HepG2 (cell line): ENCODE data around the gene ZPBP. TPM values are rescaled to one million over a fixed set of nuclear protein-coding genes. Genes with fewer than 3 reads are reported as not detected.

Source experiments
- ATAC-seq: fragments of 200-7000 bp; cut with Tn5 transposase; 3 replicates; pipeline ENCODE4 v1.9.1; 2020; ENCODE audit warnings: mild to moderate bottlenecking, moderate library complexity
- BruUV-seq: library from RNA; stranded (reverse); fragments of 400-500 nt; replicated peaks from 2 replicates; lab custom pipeline; 2021; lab: Mats Ljungman, UMichigan
- CTCF ChIA-PET: fragments of 300-600 bp; formaldehyde crosslinking; extraction: SDS; loops from one replicate; lab custom pipeline; 2021; ENCODE audit warnings: low total read pairs, inconsistent platforms, low intra/inter-chr PET ratio; lab: Yijun Ruan, JAX
- POLR2A ChIA-PET: fragments of 350-600 bp; sonication (Branson Sonifier 250); formaldehyde crosslinking; loops from one replicate; lab custom pipeline; 2020; ENCODE audit warnings: antibody characterized with exemption, inconsistent platforms; lab: Yijun Ruan, JAX
- DNase-seq: peaks from one replicate; pipeline ENCODE4 v3.0.0-alpha.2; 2015; ENCODE audit warnings: low spot score
- FAIRE-seq: peaks from 3 replicates; lab custom pipeline; 2011; peaks lifted over from hg19 to GRCh38; lab: Jason Lieb, UNC
- H2AFZ ChIP-seq: one replicate; pipeline ENCODE4 v1.6.1; 2011; ENCODE audit warnings: low read length, inconsistent platforms
- H3K27ac ChIP-seq: fragments of 300-600 bp; 3 replicates; pipeline ENCODE4 v1.8.0; 2011; ENCODE audit warnings: mixed run types, mild to moderate bottlenecking, mixed read lengths, low read length, inconsistent platforms; ENCODE audit not compliant: insufficient read depth; ENCODE audit errors: extremely low read length
- H3K27me3 ChIP-seq, 2 experiments: fragments of 200-600 bp in 1 of 2; 2 replicates in 1 of 2; 3 replicates in 1 of 2; pipeline versions ENCODE4 v1.6.0 to v1.8.0; 2011; ENCODE audit warnings: low read length in 2 of 2, mild to moderate bottlenecking in 2 of 2, moderate library complexity in 2 of 2, inconsistent platforms in 1 of 2; ENCODE audit not compliant: insufficient read depth in 2 of 2, control insufficient read depth in 1 of 2
- H3K36me3 ChIP-seq, 2 experiments: fragments of 200-600 bp in 1 of 2; replicated peaks in 1 of 2; 2 replicates in 1 of 2; 3 replicates in 1 of 2; pipeline versions ENCODE4 v1.5.1 to v1.8.0; 2011; ENCODE audit warnings: low read length in 2 of 2, inconsistent platforms in 1 of 2; ENCODE audit not compliant: insufficient read depth in 2 of 2, control insufficient read depth in 1 of 2
- H3K4me1 ChIP-seq: 2 replicates; pipeline ENCODE4 v1.5.1; 2012; ENCODE audit warnings: low read length, inconsistent platforms; ENCODE audit not compliant: insufficient read depth
- H3K4me2 ChIP-seq: 2 replicates; pipeline ENCODE4 v1.6.0; 2011; ENCODE audit warnings: low read depth, low read length, inconsistent platforms
- H3K4me3 ChIP-seq, 3 experiments: fragments of 200-600 bp in 1 of 3; sonication (generic), shearing (Covaris generic) in 1 of 3; replicated peaks in 1 of 3; 2 replicates each; pipeline ENCODE4 v1.5.1; 2011 to 2016; ENCODE audit warnings: low read length in 3 of 3, inconsistent platforms in 2 of 3, low read depth in 2 of 3, mild to moderate bottlenecking in 2 of 3, control low read depth in 1 of 3, mixed read lengths in 1 of 3; ENCODE audit not compliant: insufficient read depth in 1 of 3
- H3K79me2 ChIP-seq: one replicate; pipeline ENCODE4 v1.6.1; 2011; ENCODE audit warnings: low read length, inconsistent platforms; ENCODE audit not compliant: insufficient read depth
- H3K9ac ChIP-seq: 2 replicates; pipeline ENCODE4 v1.6.0; 2011; ENCODE audit warnings: mild to moderate bottlenecking, low read depth, low read length, inconsistent platforms; ENCODE audit not compliant: insufficient read depth
- H3K9me3 ChIP-seq: 2 replicates; pipeline ENCODE4 v1.5.1; 2012; ENCODE audit warnings: mild to moderate bottlenecking, low read length
- H4K20me1 ChIP-seq: 2 replicates; pipeline ENCODE4 v1.6.0; 2011; ENCODE audit warnings: inconsistent platforms, mild to moderate bottlenecking, low read length, moderate library complexity; ENCODE audit not compliant: insufficient read depth
- FOXP1 ChIP-seq, 2 experiments: fragments of 450-650 bp in 1 of 2; IDR thresholded peaks; 2 replicates each; pipeline ENCODE4 v1.6.1; 2017 to 2018; ENCODE audit warnings: antibody characterized with exemption in 1 of 2
- HMGA1 ChIP-seq: sonication (generic); formaldehyde crosslinking; conservative IDR thresholded peaks from 2 replicates; pipeline ENCODE4 v1.4.0; 2020; ENCODE audit warnings: missing genetic modification reagents
- KDM2A ChIP-seq: sonication (generic); formaldehyde crosslinking; IDR thresholded peaks from 2 replicates; pipeline ENCODE4 v1.4.0; 2020; ENCODE audit warnings: low read depth, missing genetic modification reagents, borderline replicate concordance
- MIER3 ChIP-seq: IDR thresholded peaks from 2 replicates; pipeline ENCODE4 v1.6.1; 2016; ENCODE audit warnings: missing compliant biosample characterization, borderline replicate concordance
- NR2C2 ChIP-seq: sonication (generic); formaldehyde crosslinking; IDR thresholded peaks from 2 replicates; pipeline ENCODE4 v1.4.0; 2020; ENCODE audit warnings: missing genetic modification reagents, mild to moderate bottlenecking, moderate library complexity, borderline replicate concordance
- PCBP1 ChIP-seq: fragments of 200-400 bp; formaldehyde crosslinking; IDR thresholded peaks from 2 replicates; pipeline ENCODE4 v1.6.1; 2017; ENCODE audit warnings: mild to moderate bottlenecking, low read depth, low read length, borderline replicate concordance
- REXO4 ChIP-seq: sonication (generic); formaldehyde crosslinking; IDR thresholded peaks from 2 replicates; pipeline ENCODE4 v1.8.0; 2022; ENCODE audit warnings: missing genetic modification reagents, mild to moderate bottlenecking, borderline replicate concordance
- RFX1 ChIP-seq: fragments of 450-650 bp; IDR thresholded peaks from 2 replicates; pipeline ENCODE4 v1.6.1; 2017
- U2AF1 ChIP-seq: fragments of 200-400 bp; formaldehyde crosslinking; optimal IDR thresholded peaks from 2 replicates; pipeline ENCODE3; 2017; ENCODE audit warnings: mild to moderate bottlenecking, low read depth, low read length
- WGBS: methylation state at CpG from one replicate; pipeline ENCODE4 v1.1.6; 2017; ENCODE audit warnings: low lambda C conversion rate; 5-methylcytosine and 5-hydroxymethylcytosine counted together
- in situ Hi-C: cut with HindIII; loops from 2 replicates; pipeline ENCODE4 v1.10.0; 2017; ENCODE audit warnings: low pct_unique_long_range_greater_than_20kb; ENCODE audit not compliant: extremely low pct_ligation_motif_present
- intact Hi-C: fragments of 100-400 bp; cut with micrococcal nuclease; formaldehyde crosslinking; loops from one replicate; pipeline ENCODE4 v1.10.0; 2022; ENCODE audit not compliant: unreplicated experiment
- polyA plus RNA-seq, 8 experiments: library from polyadenylated mRNA; depleted of rRNA in 3 of 8; stranded (reverse) in 7 of 8; unstranded in 1 of 8; fragments of >200 nt; fragmentation: Illumina TruSeq in 4 of 8; extraction: Trizol in 4 of 8; gene quantifications; 2 replicates each; pipeline versions ENCODE4 v1.2.1 to v1.2.3, GENCODE V29; 2011 to 2016; ENCODE audit warnings: low read depth in 4 of 8, missing spikeins in 1 of 8, mixed read lengths in 1 of 8; ENCODE audit not compliant: insufficient read depth in 1 of 8
- total RNA-seq, 5 experiments: library from RNA; depleted of rRNA; stranded (reverse); fragments of >200 nt; fragmentation: Illumina TruSeq; extraction: Trizol; gene quantifications; 2 replicates each; pipeline ENCODE4 v1.2.3, GENCODE V29; 2016; ENCODE audit warnings: low read depth in 1 of 5
- TF ChIP-seq, protein P1 (sequence below): sonication (generic); formaldehyde crosslinking; IDR thresholded peaks from 2 replicates; pipeline ENCODE4 v1.4.0; 2020; ENCODE audit warnings: missing genetic modification reagents, borderline replicate concordance
- TF ChIP-seq, protein P2 (sequence below): sonication (generic); formaldehyde crosslinking; IDR thresholded peaks from 2 replicates; pipeline ENCODE4 v1.5.1; 2020; ENCODE audit warnings: missing genetic modification reagents, mild to moderate bottlenecking, borderline replicate concordance

The ZPBP gene
- total and polyA plus RNA-seq, 2 of the 13 experiments (the other 11 are each of a cell fraction or from before 2014, with no cell fraction given) = not detected

DNA sequence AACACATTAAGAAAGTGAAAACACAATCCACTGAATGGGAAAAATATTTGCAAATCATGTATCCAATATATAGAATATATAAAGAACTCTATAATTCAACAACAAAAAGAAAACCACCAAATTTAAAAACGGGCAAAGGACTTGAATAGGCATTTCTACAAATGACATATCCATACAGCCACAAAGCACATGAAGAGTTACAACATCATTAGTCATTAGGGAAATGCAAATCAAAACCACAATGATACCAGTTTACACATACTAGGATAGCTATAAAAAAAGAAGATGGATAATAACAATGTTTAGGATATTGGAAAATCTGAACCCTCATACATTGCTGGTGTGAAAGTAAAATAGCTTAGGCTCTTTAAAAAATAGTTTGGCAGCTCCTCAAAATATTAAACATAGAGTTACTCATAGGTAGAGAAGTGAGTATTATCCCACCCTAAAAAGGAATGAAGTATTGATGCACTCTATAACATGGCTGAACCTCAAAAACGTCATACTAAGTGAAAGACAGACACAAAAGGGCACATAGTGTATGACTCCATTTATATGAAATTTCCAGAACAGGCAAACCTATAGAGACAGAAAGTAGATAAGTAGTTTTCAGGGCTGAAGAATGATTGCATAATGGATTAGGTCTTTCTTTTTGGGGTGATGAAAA, 4.5 kb downstream of the ZPBP start:
- H3K79me2 ChIP-seq = no peaks in the 10 kb centered on the region
- H2AFZ ChIP-seq = no peak overlapping the region
- H3K9ac ChIP-seq = no peak overlapping the region
- H3K27me3 ChIP-seq = no peaks in the 10 kb centered on the region; a peak in 1 of 5 replicates
- ATAC-seq (no peak), DNase-seq (no peak), FAIRE-seq (no peak)
- intact Hi-C loops (no loop called here), in situ Hi-C loops (no loop called here)
- no peaks in the 10 kb centered on the region for H3K4me1 ChIP-seq
- WGBS = 0% methylated on average over 2 of the region's 2 CpGs
- no TSS peak for BruUV-seq
- H3K9me3 ChIP-seq = no peaks in the 10 kb centered on the region
- no peak overlapping the region for H3K27ac ChIP-seq
- CTCF ChIA-PET = no interaction called here
- TF ChIP-seq PCBP1 = no peak
- no peak for TF ChIP-seq RFX1
- no peak for TF ChIP-seq NR2C2 (CRISPR knock-in tag)
- no peak for TF ChIP-seq U2AF1
- TF ChIP-seq HMGA1 (CRISPR knock-in tag) = no peak
- TF ChIP-seq, protein P1, sequence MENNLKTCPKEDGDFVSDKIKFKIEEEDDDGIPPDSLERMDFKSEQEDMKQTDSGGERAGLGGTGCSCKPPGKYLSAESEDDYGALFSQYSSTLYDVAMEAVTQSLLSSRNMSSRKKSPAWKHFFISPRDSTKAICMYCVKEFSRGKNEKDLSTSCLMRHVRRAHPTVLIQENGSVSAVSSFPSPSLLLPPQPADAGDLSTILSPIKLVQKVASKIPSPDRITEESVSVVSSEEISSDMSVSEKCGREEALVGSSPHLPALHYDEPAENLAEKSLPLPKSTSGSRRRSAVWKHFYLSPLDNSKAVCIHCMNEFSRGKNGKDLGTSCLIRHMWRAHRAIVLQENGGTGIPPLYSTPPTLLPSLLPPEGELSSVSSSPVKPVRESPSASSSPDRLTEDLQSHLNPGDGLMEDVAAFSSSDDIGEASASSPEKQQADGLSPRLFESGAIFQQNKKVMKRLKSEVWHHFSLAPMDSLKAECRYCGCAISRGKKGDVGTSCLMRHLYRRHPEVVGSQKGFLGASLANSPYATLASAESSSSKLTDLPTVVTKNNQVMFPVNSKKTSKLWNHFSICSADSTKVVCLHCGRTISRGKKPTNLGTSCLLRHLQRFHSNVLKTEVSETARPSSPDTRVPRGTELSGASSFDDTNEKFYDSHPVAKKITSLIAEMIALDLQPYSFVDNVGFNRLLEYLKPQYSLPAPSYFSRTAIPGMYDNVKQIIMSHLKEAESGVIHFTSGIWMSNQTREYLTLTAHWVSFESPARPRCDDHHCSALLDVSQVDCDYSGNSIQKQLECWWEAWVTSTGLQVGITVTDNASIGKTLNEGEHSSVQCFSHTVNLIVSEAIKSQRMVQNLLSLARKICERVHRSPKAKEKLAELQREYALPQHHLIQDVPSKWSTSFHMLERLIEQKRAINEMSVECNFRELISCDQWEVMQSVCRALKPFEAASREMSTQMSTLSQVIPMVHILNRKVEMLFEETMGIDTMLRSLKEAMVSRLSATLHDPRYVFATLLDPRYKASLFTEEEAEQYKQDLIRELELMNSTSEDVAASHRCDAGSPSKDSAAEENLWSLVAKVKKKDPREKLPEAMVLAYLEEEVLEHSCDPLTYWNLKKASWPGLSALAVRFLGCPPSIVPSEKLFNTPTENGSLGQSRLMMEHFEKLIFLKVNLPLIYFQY (CRISPR knock-in tag) = no peak
- no peak for TF ChIP-seq KDM2A (CRISPR knock-in tag)
- TF ChIP-seq FOXP1 (IDR thresholded peaks at IDR 0.05) = no peak
- no peak for TF ChIP-seq FOXP1 (CRISPR knock-in tag; IDR thresholded peaks at IDR 0.05)
- TF ChIP-seq, protein P2, sequence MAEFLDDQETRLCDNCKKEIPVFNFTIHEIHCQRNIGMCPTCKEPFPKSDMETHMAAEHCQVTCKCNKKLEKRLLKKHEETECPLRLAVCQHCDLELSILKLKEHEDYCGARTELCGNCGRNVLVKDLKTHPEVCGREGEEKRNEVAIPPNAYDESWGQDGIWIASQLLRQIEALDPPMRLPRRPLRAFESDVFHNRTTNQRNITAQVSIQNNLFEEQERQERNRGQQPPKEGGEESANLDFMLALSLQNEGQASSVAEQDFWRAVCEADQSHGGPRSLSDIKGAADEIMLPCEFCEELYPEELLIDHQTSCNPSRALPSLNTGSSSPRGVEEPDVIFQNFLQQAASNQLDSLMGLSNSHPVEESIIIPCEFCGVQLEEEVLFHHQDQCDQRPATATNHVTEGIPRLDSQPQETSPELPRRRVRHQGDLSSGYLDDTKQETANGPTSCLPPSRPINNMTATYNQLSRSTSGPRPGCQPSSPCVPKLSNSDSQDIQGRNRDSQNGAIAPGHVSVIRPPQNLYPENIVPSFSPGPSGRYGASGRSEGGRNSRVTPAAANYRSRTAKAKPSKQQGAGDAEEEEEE (CRISPR knock-in tag) = no peak
- TF ChIP-seq REXO4 = no peak
- TF ChIP-seq MIER3 (CRISPR knock-in tag) = no peak
- no peaks in the 10 kb centered on the region for H4K20me1 ChIP-seq
- no peak overlapping the region for H3K4me2 ChIP-seq
- H3K4me3 ChIP-seq = no peak overlapping the region
- POLR2A ChIA-PET = no interaction called here
- H3K36me3 ChIP-seq = no peaks in the 10 kb centered on the region
